WTC11 (cell line): ENCODE measurements around the gene PTCH1. TPM values are rescaled to one million over a fixed set of nuclear protein-coding genes. Genes with fewer than 3 reads are reported as not detected.
A peak's percentile ranks its signal among the peaks of the same experiment; 100 is the strongest.

Experiments used
- ATAC-seq: fragments of 200-7000 bp; cut with Tn5 transposase; 2 replicates; pipeline ENCODE4 v1.10.0; 2021; ENCODE audit warnings: mild to moderate bottlenecking, moderate library complexity
- CTCF ChIA-PET: fragments of 300-600 bp; sonication (Branson Sonifier 250); formaldehyde crosslinking; loops from one replicate; lab custom pipeline; 2021; ENCODE audit warnings: antibody characterized with exemption; lab: Charles Lee
- POLR2A ChIA-PET: fragments of 350-600 bp; sonication (Branson Sonifier 250); formaldehyde crosslinking; loops from one replicate; lab custom pipeline; 2021; ENCODE audit warnings: antibody characterized with exemption; lab: Charles Lee
- DNase-seq: peaks from one replicate; pipeline ENCODE4 v3.0.0; 2021; ENCODE audit warnings: low spot score
- H3K27ac Mint-ChIP-seq: 2 replicates; pipeline ENCODE4 v1.8.0; 2021; ENCODE audit warnings: mixed read lengths
- H3K27me3 Mint-ChIP-seq: 2 replicates; pipeline ENCODE4 v1.8.0; 2021; ENCODE audit warnings: low read depth, mild to moderate bottlenecking, moderate library complexity, mixed read lengths
- H3K36me3 Mint-ChIP-seq: 2 replicates; pipeline ENCODE4 v1.8.0; 2021; ENCODE audit warnings: mixed read lengths
- H3K4me1 Mint-ChIP-seq: 2 replicates; pipeline ENCODE4 v1.8.0; 2022; ENCODE audit warnings: mixed read lengths
- H3K4me3 Mint-ChIP-seq: 2 replicates; pipeline ENCODE4 v1.8.0; 2021; ENCODE audit warnings: mild to moderate bottlenecking, moderate library complexity, mixed read lengths
- H3K9me3 Mint-ChIP-seq: 2 replicates; pipeline ENCODE4 v1.8.0; 2021; ENCODE audit warnings: mixed read lengths
- AFF4 ChIP-seq: sonication (generic); formaldehyde crosslinking; IDR thresholded peaks from 2 replicates; pipeline ENCODE4 v1.8.1; 2023; ENCODE audit warnings: mild to moderate bottlenecking, missing genetic modification reagents, borderline replicate concordance
- AR ChIP-seq: fragments of 250-450 bp; sonication (Bioruptor Pico); IDR thresholded peaks from 2 replicates; pipeline ENCODE4 v1.9.0; 2021; ENCODE audit warnings: mild to moderate bottlenecking
- ATF1 ChIP-seq: sonication (generic); formaldehyde crosslinking; IDR thresholded peaks from 2 replicates; pipeline ENCODE4 v1.8.1; 2023; ENCODE audit warnings: mild to moderate bottlenecking, moderate library complexity, missing genetic modification reagents
- ELF4 ChIP-seq: sonication (generic); formaldehyde crosslinking; IDR thresholded peaks from 2 replicates; pipeline ENCODE4 v1.8.1; 2022; ENCODE audit warnings: low read depth, mild to moderate bottlenecking, moderate library complexity, missing genetic modification reagents
- ETV6 ChIP-seq: sonication (generic); formaldehyde crosslinking; IDR thresholded peaks from 2 replicates; pipeline ENCODE4 v1.8.1; 2022; ENCODE audit warnings: mild to moderate bottlenecking, missing genetic modification reagents
- FOXJ3 ChIP-seq: sonication (generic); formaldehyde crosslinking; IDR thresholded peaks from 2 replicates; pipeline ENCODE4 v1.9.0; 2021; ENCODE audit warnings: missing genetic modification reagents, mild to moderate bottlenecking, borderline replicate concordance
- FOXP1 ChIP-seq: sonication (generic); formaldehyde crosslinking; IDR thresholded peaks from 2 replicates; pipeline ENCODE4 v1.8.0; 2022; ENCODE audit warnings: missing genetic modification reagents, mild to moderate bottlenecking, moderate library complexity, borderline replicate concordance
- FOXP4 ChIP-seq: sonication (generic); formaldehyde crosslinking; IDR thresholded peaks from 2 replicates; pipeline ENCODE4 v1.8.0; 2022; ENCODE audit warnings: mild to moderate bottlenecking, missing genetic modification reagents
- HMGXB4 ChIP-seq: sonication (generic); formaldehyde crosslinking; IDR thresholded peaks from 2 replicates; pipeline ENCODE4 v1.8.1; 2023; ENCODE audit warnings: mild to moderate bottlenecking, moderate library complexity, missing genetic modification reagents
- IRF1 ChIP-seq: sonication (generic); formaldehyde crosslinking; IDR thresholded peaks from 2 replicates; pipeline ENCODE4 v1.8.0; 2023; ENCODE audit warnings: missing genetic modification reagents
- KAT7 ChIP-seq: sonication (generic); formaldehyde crosslinking; IDR thresholded peaks from 2 replicates; pipeline ENCODE4 v1.8.1; 2023; ENCODE audit warnings: missing genetic modification reagents, mild to moderate bottlenecking, borderline replicate concordance
- MAX ChIP-seq: sonication (generic); formaldehyde crosslinking; IDR thresholded peaks from 2 replicates; pipeline ENCODE4 v1.8.0; 2022; ENCODE audit warnings: mild to moderate bottlenecking, missing genetic modification reagents
- NR2C2 ChIP-seq: sonication (generic); formaldehyde crosslinking; IDR thresholded peaks from 2 replicates; pipeline ENCODE4 v1.8.0; 2022; ENCODE audit warnings: mild to moderate bottlenecking, missing genetic modification reagents
- NR3C1 ChIP-seq: sonication (generic); formaldehyde crosslinking; conservative IDR thresholded peaks from 2 replicates; pipeline ENCODE4 v1.8.1; 2023; ENCODE audit warnings: low read depth, mild to moderate bottlenecking, missing genetic modification reagents
- STAT6 ChIP-seq: sonication (generic); formaldehyde crosslinking; conservative IDR thresholded peaks from 2 replicates; pipeline ENCODE4 v1.8.1; 2023; ENCODE audit warnings: mild to moderate bottlenecking, low read depth, missing genetic modification reagents, moderate library complexity
- TEAD1 ChIP-seq: sonication (generic); formaldehyde crosslinking; IDR thresholded peaks from 2 replicates; pipeline ENCODE4 v1.8.0; 2022; ENCODE audit warnings: mild to moderate bottlenecking, missing genetic modification reagents
- USF2 ChIP-seq: sonication (generic); formaldehyde crosslinking; IDR thresholded peaks from 2 replicates; pipeline ENCODE4 v1.8.1; 2023; ENCODE audit warnings: mild to moderate bottlenecking, missing genetic modification reagents, moderate library complexity
- ZBTB21 ChIP-seq: sonication (generic); formaldehyde crosslinking; IDR thresholded peaks from 2 replicates; pipeline ENCODE4 v1.8.1; 2023; ENCODE audit warnings: mild to moderate bottlenecking, missing genetic modification reagents, borderline replicate concordance
- total RNA-seq: library from RNA; stranded (reverse); gene quantifications from 3 replicates; pipeline ENCODE4 v1.2.3, GENCODE V29; 2021

The PTCH1 gene
- total RNA-seq, 1 experiment from 2014 or later = 38.0 TPM

GRCh38 chr9:95556521-95556920 lies 39.8 kb upstream of the PTCH1 start (continued):
- TF ChIP-seq FOXJ3 (CRISPR knock-in tag) = no peak
- TF ChIP-seq, all 79 proteins: peak for 0

- ATAC-seq (peak; percentile 77), DNase-seq (peak; percentile 52)
- H3K4me3 Mint-ChIP-seq = peak overlapping the region; percentile 66
- 0 out of 2 replicates have a peak overlapping the region, but pooled peaks have one; percentile 51 for H3K27ac Mint-ChIP-seq
- TF ChIP-seq AR (CRISPR knock-in tag) (no peak), FOXP4 (CRISPR knock-in tag) (peak; percentile 17; the same call in 1 of the 2 replicates), ZBTB21 (CRISPR knock-in tag) (no peak), NR2C2 (no peak), AFF4 (no peak), USF2 (CRISPR knock-in tag) (no peak), ATF1 (CRISPR knock-in tag) (no peak), HMGXB4 (CRISPR knock-in tag) (peak; percentile 34; the same call in 1 of the 2 replicates), ETV6 (CRISPR knock-in tag) (0 out of 2 replicates have a peak, but pooled peaks have one; percentile 8), TEAD1 (peak; percentile 38; the same call in 1 of the 2 replicates), STAT6 (CRISPR knock-in tag) (no peak), MAX (peak; percentile 66), IRF1 (CRISPR knock-in tag) (no peak), ELF4 (no peak), KAT7 (CRISPR knock-in tag) (0 out of 2 replicates have a peak, but pooled peaks have one; percentile 41), NR3C1 (CRISPR knock-in tag) (no peak), FOXP1 (CRISPR knock-in tag) (no peak)
- CTCF ChIA-PET = no interaction called here
- H3K27me3 Mint-ChIP-seq = peaks cover 78% of the 10 kb centered on the region
- no peaks in the 10 kb centered on the region for H3K36me3 Mint-ChIP-seq
- peaks cover 5% of the 10 kb centered on the region for H3K9me3 Mint-ChIP-seq
- POLR2A ChIA-PET = no interaction called here
- H3K4me1 Mint-ChIP-seq = peaks cover 17% of the 10 kb centered on the region
Measured at GRCh38 chr9:95552814-95553546, 36.2 kb upstream of the PTCH1 start.
